ENCODE data around the gene DHX58. TPM values are rescaled to one million over a fixed set of nuclear protein-coding genes. Genes with fewer than 3 reads are reported as not detected.
A peak's percentile ranks its signal among the peaks of the same experiment; 100 is the strongest.

Gene DHX58
- total RNA-seq, 1 donor from 2014 or later = not detected

GRCh38 chr17:42124256-42124655 lies 11.7 kb upstream of the DHX58 start:
- H2AFZ ChIP-seq (replicated peaks) = no peak overlapping the region
- peaks cover 4% of the 10 kb centered on the region for H3K27me3 Mint-ChIP-seq (ENCODE audit: insufficient read depth, low read depth)

GRCh38 chr17:42122371-42123303 lies 10.1 kb upstream of the DHX58 start, which contains the start of gene HSPB9:
HSPB9 (plus strand) TSS chr17:42122804; CDS start chr17:42122851, 47 bp downstream.
- H3K27ac Mint-ChIP-seq = no peak within 1 kb of the TSS
- peaks cover 13% of the 10 kb centered on the region for H3K36me3 Mint-ChIP-seq
- Histone ChIP-seq H3K27ac (no peak within 1 kb of the TSS), H3K4me3 (peak within 1 kb of the TSS; percentile 19), H4K20me1 (ENCODE audit: low read depth) (no peaks in the 10 kb centered on the region), H2AFZ (replicated peaks) (peak within 1 kb of the TSS; percentile 68), H3K27me3 (no peaks in the 10 kb centered on the region), H3K36me3 (peaks cover 4% of the 10 kb centered on the region), H3K4me2 (peak within 1 kb of the TSS; percentile 97), H3K9me3 (ENCODE audit: low read depth) (no peaks in the 10 kb centered on the region), H3K79me2 (ENCODE audit: low read depth) (no peaks in the 10 kb centered on the region), H3K9ac (no peak within 1 kb of the TSS), H3K4me1 (peaks cover 16% of the 10 kb centered on the region), H3F3A (ENCODE audit: low read depth) (peaks cover 25% of the 10 kb centered on the region)
- H3K4me3 Mint-ChIP-seq = peak within 1 kb of the TSS; percentile 83
- DNase-seq (ENCODE audit: low spot score) = peak; percentile 86
- H3K9me3 Mint-ChIP-seq = no peaks in the 10 kb centered on the region
- peaks cover 9% of the 10 kb centered on the region for H3K4me1 Mint-ChIP-seq
- TF ChIP-seq CTCF (IDR thresholded peaks at IDR 0.05) (no peak), EZH2 (IDR thresholded peaks at IDR 0.05) (no peak), EZH2phosphoT487 (IDR thresholded peaks at IDR 0.05) (no peak)
- H3K27me3 Mint-ChIP-seq (ENCODE audit: insufficient read depth, low read depth) = peaks cover 4% of the 10 kb centered on the region

More at GRCh38 chr17:42124256-42124655, 11.7 kb upstream of the DHX58 start:
- Histone ChIP-seq H4K20me1 (ENCODE audit: low read depth) (no peaks in the 10 kb centered on the region), H3K36me3 (peaks cover 4% of the 10 kb centered on the region), H3K4me3 (no peak overlapping the region), H3F3A (ENCODE audit: low read depth) (peaks cover 25% of the 10 kb centered on the region), H3K4me1 (peaks cover 16% of the 10 kb centered on the region), H3K9ac (no peak overlapping the region), H3K79me2 (ENCODE audit: low read depth) (no peaks in the 10 kb centered on the region), H3K4me2 (no peak overlapping the region), H3K27ac (no peak overlapping the region), H3K9me3 (ENCODE audit: low read depth) (no peaks in the 10 kb centered on the region), H3K27me3 (no peaks in the 10 kb centered on the region)
- Mint-ChIP-seq H3K27ac (no peak overlapping the region), H3K4me1 (peaks cover 9% of the 10 kb centered on the region), H3K4me3 (no peak overlapping the region), H3K9me3 (no peaks in the 10 kb centered on the region), H3K36me3 (peaks cover 19% of the 10 kb centered on the region)
- no peak for DNase-seq (ENCODE audit: low spot score)
- TF ChIP-seq CTCF (IDR thresholded peaks at IDR 0.05) = no peak
- no peak for TF ChIP-seq EZH2 (IDR thresholded peaks at IDR 0.05)

GRCh38 chr17:42120770-42121769 lies 8.6 kb upstream of the DHX58 start, which contains the start of gene KAT2A:
KAT2A (minus strand) TSS chr17:42121367; CDS start chr17:42121304, 63 bp downstream.
- Mint-ChIP-seq H3K4me1 (peaks cover 12% of the 10 kb centered on the region), H3K36me3 (peaks cover 13% of the 10 kb centered on the region), H3K27ac (peak within 1 kb of the TSS; percentile 48), H3K4me3 (peak within 1 kb of the TSS; percentile 83), H3K9me3 (no peaks in the 10 kb centered on the region), H3K27me3 (ENCODE audit: insufficient read depth, low read depth) (peaks cover 5% of the 10 kb centered on the region)
- H3K4me2 ChIP-seq = peak within 1 kb of the TSS; percentile 97
- H3K9ac ChIP-seq = peak within 1 kb of the TSS; percentile 84
- no peaks in the 10 kb centered on the region for H3K27me3 ChIP-seq
- no peaks in the 10 kb centered on the region for H3K79me2 ChIP-seq (ENCODE audit: low read depth)
- TF ChIP-seq EZH2phosphoT487 (IDR thresholded peaks at IDR 0.05) (no peak), CTCF (IDR thresholded peaks at IDR 0.05) (no peak), EZH2 (IDR thresholded peaks at IDR 0.05) (no peak)
- peaks cover 25% of the 10 kb centered on the region for H3F3A ChIP-seq (ENCODE audit: low read depth)
- no peaks in the 10 kb centered on the region for H4K20me1 ChIP-seq (ENCODE audit: low read depth)
- H3K9me3 ChIP-seq (ENCODE audit: low read depth) = no peaks in the 10 kb centered on the region
- H3K4me1 ChIP-seq = peaks cover 16% of the 10 kb centered on the region
- DNase-seq (ENCODE audit: low spot score) = peak; percentile 93
- H3K36me3 ChIP-seq = no peaks in the 10 kb centered on the region
- peak within 1 kb of the TSS; percentile 64 for H3K27ac ChIP-seq
- peak within 1 kb of the TSS; percentile 99 for H2AFZ ChIP-seq (replicated peaks)
- H3K4me3 ChIP-seq = peak within 1 kb of the TSS; percentile 97

Data from neural progenitor cell (in vitro differentiated cells).